K562 (cell line): ENCODE measurements around the gene CD72. TPM values are rescaled to one million over a fixed set of nuclear protein-coding genes. Genes with fewer than 3 reads are reported as not detected.

Source experiments
- ATAC-seq: fragments of 200-7000 bp; cut with Tn5 transposase; 3 replicates; pipeline ENCODE4 v1.9.1; 2020; ENCODE audit warnings: moderate library complexity
- BruUV-seq: library from RNA; stranded (reverse); fragments of 400-500 nt; replicated peaks from 2 replicates; lab custom pipeline; 2021; lab: Mats Ljungman, UMichigan
- CTCF ChIA-PET: fragments of 300-600 bp; formaldehyde crosslinking; extraction: SDS; loops from one replicate; lab custom pipeline; 2021; ENCODE audit warnings: low intra/inter-chr PET ratio; lab: Yijun Ruan, JAX
- POLR2A ChIA-PET: fragments of 300-600, 350-650 bp; sonication (Branson Sonifier 250); formaldehyde crosslinking; extraction: SDS; loops from one replicate; lab custom pipeline; 2021; ENCODE audit warnings: antibody characterized with exemption, inconsistent platforms; lab: Yijun Ruan, JAX
- DNase-seq, 4 experiments: peaks; one replicate each; pipeline versions ENCODE4 v3.0.0 to v3.0.0-alpha.2; 2011 to 2018; ENCODE audit warnings: low spot score in 3 of 4, mixed read lengths in 3 of 4; ENCODE audit errors: extremely low read depth in 1 of 4
- FAIRE-seq: peaks from 2 replicates; lab custom pipeline; 2011; peaks lifted over from hg19 to GRCh38; lab: Jason Lieb, UNC
- H2AFZ ChIP-seq: 2 replicates; pipeline ENCODE4 v1.6.0; 2011; ENCODE audit warnings: low read depth, low read length, control low read depth, inconsistent platforms
- H3K27ac ChIP-seq: fragments of 200-600 bp; 3 replicates; pipeline ENCODE4 v1.8.0; 2011; ENCODE audit warnings: low read depth, mild to moderate bottlenecking, control low read depth, inconsistent platforms, low read length, moderate library complexity, mixed read lengths; ENCODE audit errors: extremely low read depth
- H3K27me3 ChIP-seq, 2 experiments: fragments of 300-600 bp in 1 of 2; 2 replicates in 1 of 2; 3 replicates in 1 of 2; pipeline versions ENCODE4 v1.6.0 to v1.8.0; 2011; ENCODE audit warnings: inconsistent platforms in 2 of 2, low read length in 2 of 2, mild to moderate bottlenecking in 1 of 2, mixed read lengths in 1 of 2, moderate library complexity in 1 of 2; ENCODE audit not compliant: control insufficient read depth in 2 of 2, insufficient read depth in 2 of 2
- H3K36me3 ChIP-seq: fragments of 300-600 bp; 3 replicates; pipeline ENCODE4 v1.8.0; 2011; ENCODE audit warnings: mild to moderate bottlenecking, low read length, inconsistent platforms; ENCODE audit not compliant: control insufficient read depth, insufficient read depth
- H3K4me1 ChIP-seq, 2 experiments: fragments of 200-600 bp in 1 of 2; replicated peaks in 1 of 2; 2 replicates in 1 of 2; 3 replicates in 1 of 2; pipeline versions ENCODE4 v1.5.1 to v1.8.0; 2011; ENCODE audit warnings: inconsistent platforms in 2 of 2, low read length in 2 of 2, mild to moderate bottlenecking in 1 of 2, mixed read lengths in 1 of 2, moderate library complexity in 1 of 2; ENCODE audit not compliant: control insufficient read depth in 2 of 2, insufficient read depth in 2 of 2
- H3K4me2 ChIP-seq: 2 replicates; pipeline ENCODE4 v1.6.1; 2011; ENCODE audit warnings: low read length, control low read depth, inconsistent platforms, mixed read lengths; ENCODE audit not compliant: insufficient read depth
- H3K4me3 ChIP-seq: fragments of 200-600 bp; sonication (generic), shearing (Covaris generic); 2 replicates; pipeline ENCODE4 v1.5.1; 2016; ENCODE audit warnings: control low read depth, inconsistent platforms
- H3K79me2 ChIP-seq: fragments of 200-600 bp; 3 replicates; pipeline ENCODE4 v1.8.0; 2011; ENCODE audit warnings: low read length, inconsistent platforms; ENCODE audit not compliant: control insufficient read depth, insufficient read depth
- H3K9ac ChIP-seq, 2 experiments: 2 replicates each; pipeline versions ENCODE4 v1.6.0 to v1.6.1; 2011; ENCODE audit warnings: low read depth in 2 of 2, low read length in 2 of 2, control low read depth in 1 of 2, inconsistent platforms in 1 of 2, mild to moderate bottlenecking in 1 of 2, mixed read lengths in 1 of 2; ENCODE audit not compliant: insufficient read depth in 1 of 2
- H3K9me1 ChIP-seq: one replicate; pipeline ENCODE4 v1.6.0; 2011; ENCODE audit warnings: inconsistent platforms, mild to moderate bottlenecking, low read length, moderate library complexity; ENCODE audit not compliant: control insufficient read depth, insufficient read depth
- H3K9me3 ChIP-seq: replicated peaks from 2 replicates; pipeline ENCODE4 v1.5.1; 2011; ENCODE audit warnings: low read depth, low read length, inconsistent platforms; ENCODE audit not compliant: control insufficient read depth, insufficient read depth
- H4K20me1 ChIP-seq: replicated peaks from 2 replicates; pipeline ENCODE4 v1.6.1; 2011; ENCODE audit warnings: low read length, inconsistent platforms, mixed read lengths; ENCODE audit not compliant: control insufficient read depth, insufficient read depth
- FOXJ3 ChIP-seq: sonication (generic); formaldehyde crosslinking; IDR thresholded peaks from 2 replicates; pipeline ENCODE4 v1.4.0; 2020; ENCODE audit warnings: mild to moderate bottlenecking, missing genetic modification reagents
- FOXK2 ChIP-seq, 2 experiments: fragments of 450-650 bp; IDR thresholded peaks in 1 of 2; conservative IDR thresholded peaks in 1 of 2; 2 replicates each; pipeline ENCODE4 v1.6.1; 2016; ENCODE audit warnings: low read depth in 2 of 2, mild to moderate bottlenecking in 1 of 2
- KDM1A ChIP-seq, 2 experiments: fragments of 450-650 bp; IDR thresholded peaks; 2 replicates each; pipeline ENCODE4 v1.6.1; 2016; ENCODE audit warnings: mild to moderate bottlenecking in 2 of 2
- MYBL2 ChIP-seq, 2 experiments: fragments of 450-650 bp in 1 of 2; sonication (generic) in 1 of 2; formaldehyde crosslinking in 1 of 2; IDR thresholded peaks; 2 replicates each; pipeline versions ENCODE4 v1.6.1 to v1.8.1; 2017 to 2022; ENCODE audit warnings: borderline replicate concordance in 1 of 2, inconsistent platforms in 1 of 2, low read depth in 1 of 2, mild to moderate bottlenecking in 1 of 2, missing genetic modification reagents in 1 of 2, moderate library complexity in 1 of 2
- NEUROD1 ChIP-seq: fragments of 150-350 bp; IDR thresholded peaks from 2 replicates; pipeline ENCODE4 v1.6.1; 2014; ENCODE audit warnings: borderline replicate concordance, low read length, low read depth; ENCODE audit not compliant: partially characterized antibody
- PHF20 ChIP-seq: fragments of 450-650 bp; IDR thresholded peaks from 2 replicates; pipeline ENCODE4 v1.6.1; 2018; ENCODE audit not compliant: partially characterized antibody
- TRIM24 ChIP-seq, 2 experiments: fragments of 450-650 bp; IDR thresholded peaks; 2 replicates each; pipeline ENCODE4 v1.6.1; 2016
- ZNF232 ChIP-seq: sonication (generic); formaldehyde crosslinking; IDR thresholded peaks from 2 replicates; pipeline ENCODE4 v1.8.0; 2022; ENCODE audit warnings: mild to moderate bottlenecking, missing genetic modification reagents
- ZNF589 ChIP-seq: fragments of 200-800 bp; sonication (Bioruptor generic); IDR thresholded peaks from 2 replicates; pipeline ENCODE4 v1.6.1; 2016; ENCODE audit warnings: low read depth, missing genetic modification characterization, missing compliant biosample characterization
- ZNF780A ChIP-seq: fragments of 250-450 bp; sonication (Bioruptor Pico); IDR thresholded peaks from 2 replicates; pipeline ENCODE4 v1.5.0; 2021; ENCODE audit warnings: mild to moderate bottlenecking
- WGBS: fragments of 100-300 bp; shearing (Covaris generic); methylation state at CpG from one replicate; pipeline ENCODE4 v1.1.6; 2016; ENCODE audit warnings: low coverage, mixed read lengths; ENCODE audit not compliant: insufficient coverage; ENCODE audit errors: missing lambda C conversion rate; 5-methylcytosine and 5-hydroxymethylcytosine counted together
- in situ Hi-C: fragments of 300-500 bp; cut with MboI; formaldehyde crosslinking; loops from 4 replicates; pipeline ENCODE4 v1.15.0; 2018; ENCODE audit warnings: inconsistent platforms, mixed read lengths
- intact Hi-C: fragments of 100-400 bp; cut with micrococcal nuclease; formaldehyde crosslinking; loops from 2 replicates; pipeline ENCODE4 v1.14.2; 2022
- polyA plus RNA-seq, 8 experiments: library from polyadenylated mRNA; depleted of rRNA in 4 of 8; stranded (reverse) in 5 of 8; unstranded in 3 of 8; fragments of >200 nt; fragmentation: Nextera tagmentation in 2 of 8; fragmentation: Illumina TruSeq in 1 of 8; extraction: Ambion mirVana in 2 of 8; extraction: Trizol in 1 of 8; gene quantifications; 2 replicates each; pipeline versions ENCODE4 v1.2.1 to v1.2.3, GENCODE V29; 2011 to 2014; ENCODE audit warnings: inconsistent platforms in 1 of 8, missing spikeins in 1 of 8
- total RNA-seq, 7 experiments: library from RNA; depleted of rRNA in 6 of 7; stranded (reverse); fragments of >200 nt in 6 of 7; fragmentation: Illumina TruSeq in 2 of 7; extraction: Trizol in 2 of 7; gene quantifications; 2 replicates each; pipeline versions ENCODE4 v1.2.1 to v1.2.3, GENCODE V29; 2011 to 2021; ENCODE audit warnings: low replicate concordance in 1 of 7
- TF ChIP-seq, protein P1 (sequence below): fragments of 250-450 bp; sonication (Bioruptor Pico); IDR thresholded peaks from 2 replicates; pipeline ENCODE4 v1.5.0; 2021; ENCODE audit warnings: mild to moderate bottlenecking, borderline replicate concordance
- TF ChIP-seq, protein P2 (sequence below): fragments of 450-650 bp; formaldehyde crosslinking; conservative IDR thresholded peaks from 2 replicates; pipeline ENCODE4 v1.4.0; 2022; ENCODE audit warnings: mild to moderate bottlenecking, missing genetic modification characterization
- TF ChIP-seq, protein P3 (sequence below): fragments of 250-450 bp; sonication (Bioruptor Pico); IDR thresholded peaks from 2 replicates; pipeline ENCODE4 v1.4.0; 2020; ENCODE audit warnings: mild to moderate bottlenecking

CD72 gene
- total and polyA plus RNA-seq, 9 of the 15 experiments (the other 6 are each of a cell fraction or from before 2014, with no cell fraction given) = 0.11 to 0.78 (median 0.27) TPM; not detected in 1

DNA sequence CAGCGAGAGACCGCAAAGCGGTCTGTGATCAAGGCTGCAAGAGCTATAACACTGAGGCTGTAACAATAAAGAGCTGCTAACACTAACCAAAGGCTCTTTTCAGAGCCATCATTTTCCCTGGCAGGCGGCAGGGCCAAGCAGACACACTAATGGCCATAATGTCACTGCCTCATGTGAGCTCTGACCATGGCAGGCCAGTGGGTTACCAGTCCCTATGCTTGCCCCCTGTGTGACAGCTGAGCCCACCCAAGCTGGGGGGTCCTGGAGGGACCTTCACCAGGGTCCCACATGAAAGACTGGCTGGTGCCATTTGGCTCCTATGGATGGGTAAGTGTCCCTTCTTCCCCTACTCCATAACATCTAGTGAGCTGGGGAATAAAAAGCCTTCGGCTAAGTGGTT is 42.7 kb downstream of the CD72 start:
- no peak for ATAC-seq
- no peak overlapping the region for H3K27ac ChIP-seq
- BruUV-seq = no TSS peak
- H3K36me3 ChIP-seq = no peaks in the 10 kb centered on the region
- H2AFZ ChIP-seq = no peak overlapping the region
- H3K27me3 ChIP-seq = no peaks in the 10 kb centered on the region
- no peaks in the 10 kb centered on the region for H3K4me1 ChIP-seq
- intact Hi-C loops = no loop called here
- TF ChIP-seq MYBL2 (IDR thresholded peaks at IDR 0.05; ENCODE audit: low read depth) (no peak), MYBL2 (CRISPR knock-in tag; IDR thresholded peaks at IDR 0.05; ENCODE audit: borderline replicate concordance) (no peak), NEUROD1 (no peak), KDM1A (IDR thresholded peaks at IDR 0.05) (no peak), TRIM24 (IDR thresholded peaks at IDR 0.05) (no peak), ZNF780A (no peak), FOXJ3 (no peak), FOXK2 (conservative IDR thresholded peaks at IDR 0.05 in 1 of 2, IDR thresholded peaks at IDR 0.05 in 1 of 2; ENCODE audit: low read depth in 2 of 2) (no peak), PHF20 (no peak), ZNF589 (CRISPR knock-in tag) (no peak), ZNF232 (no peak)
- TF ChIP-seq, protein P1, sequence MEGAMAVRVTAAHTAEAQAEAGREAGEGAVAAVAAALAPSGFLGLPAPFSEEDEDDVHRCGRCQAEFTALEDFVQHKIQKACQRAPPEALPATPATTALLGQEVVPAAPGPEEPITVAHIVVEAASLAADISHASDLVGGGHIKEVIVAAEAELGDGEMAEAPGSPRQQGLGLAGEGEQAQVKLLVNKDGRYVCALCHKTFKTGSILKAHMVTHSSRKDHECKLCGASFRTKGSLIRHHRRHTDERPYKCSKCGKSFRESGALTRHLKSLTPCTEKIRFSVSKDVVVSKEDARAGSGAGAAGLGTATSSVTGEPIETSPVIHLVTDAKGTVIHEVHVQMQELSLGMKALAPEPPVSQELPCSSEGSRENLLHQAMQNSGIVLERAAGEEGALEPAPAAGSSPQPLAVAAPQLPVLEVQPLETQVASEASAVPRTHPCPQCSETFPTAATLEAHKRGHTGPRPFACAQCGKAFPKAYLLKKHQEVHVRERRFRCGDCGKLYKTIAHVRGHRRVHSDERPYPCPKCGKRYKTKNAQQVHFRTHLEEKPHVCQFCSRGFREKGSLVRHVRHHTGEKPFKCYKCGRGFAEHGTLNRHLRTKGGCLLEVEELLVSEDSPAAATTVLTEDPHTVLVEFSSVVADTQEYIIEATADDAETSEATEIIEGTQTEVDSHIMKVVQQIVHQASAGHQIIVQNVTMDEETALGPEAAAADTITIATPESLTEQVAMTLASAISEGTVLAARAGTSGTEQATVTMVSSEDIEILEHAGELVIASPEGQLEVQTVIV (CRISPR knock-in tag) = no peak
- TF ChIP-seq, protein P2, sequence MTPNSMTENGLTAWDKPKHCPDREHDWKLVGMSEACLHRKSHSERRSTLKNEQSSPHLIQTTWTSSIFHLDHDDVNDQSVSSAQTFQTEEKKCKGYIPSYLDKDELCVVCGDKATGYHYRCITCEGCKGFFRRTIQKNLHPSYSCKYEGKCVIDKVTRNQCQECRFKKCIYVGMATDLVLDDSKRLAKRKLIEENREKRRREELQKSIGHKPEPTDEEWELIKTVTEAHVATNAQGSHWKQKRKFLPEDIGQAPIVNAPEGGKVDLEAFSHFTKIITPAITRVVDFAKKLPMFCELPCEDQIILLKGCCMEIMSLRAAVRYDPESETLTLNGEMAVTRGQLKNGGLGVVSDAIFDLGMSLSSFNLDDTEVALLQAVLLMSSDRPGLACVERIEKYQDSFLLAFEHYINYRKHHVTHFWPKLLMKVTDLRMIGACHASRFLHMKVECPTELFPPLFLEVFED (CRISPR knock-in tag) = no peak
- TF ChIP-seq, protein P3, sequence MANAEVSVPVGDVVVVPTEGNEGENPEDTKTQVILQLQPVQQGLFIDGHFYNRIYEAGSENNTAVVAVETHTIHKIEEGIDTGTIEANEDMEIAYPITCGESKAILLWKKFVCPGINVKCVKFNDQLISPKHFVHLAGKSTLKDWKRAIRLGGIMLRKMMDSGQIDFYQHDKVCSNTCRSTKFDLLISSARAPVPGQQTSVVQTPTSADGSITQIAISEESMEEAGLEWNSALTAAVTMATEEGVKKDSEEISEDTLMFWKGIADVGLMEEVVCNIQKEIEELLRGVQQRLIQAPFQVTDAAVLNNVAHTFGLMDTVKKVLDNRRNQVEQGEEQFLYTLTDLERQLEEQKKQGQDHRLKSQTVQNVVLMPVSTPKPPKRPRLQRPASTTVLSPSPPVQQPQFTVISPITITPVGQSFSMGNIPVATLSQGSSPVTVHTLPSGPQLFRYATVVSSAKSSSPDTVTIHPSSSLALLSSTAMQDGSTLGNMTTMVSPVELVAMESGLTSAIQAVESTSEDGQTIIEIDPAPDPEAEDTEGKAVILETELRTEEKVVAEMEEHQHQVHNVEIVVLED (CRISPR knock-in tag) = no peak
- WGBS = 14% methylated on average over 5 of the region's 5 CpGs
- H3K9me1 ChIP-seq = no peaks in the 10 kb centered on the region
- DNase-seq = no peak
- H3K9ac ChIP-seq = no peak overlapping the region
- no peak overlapping the region for H3K4me3 ChIP-seq
- in situ Hi-C loops = no loop called here
- POLR2A ChIA-PET = interaction anchor here (0.7 kb wide), 1 partner anchor 9 kb away, joined by 3 read pairs; no protein-coding TSS in a partner anchor
- H3K79me2 ChIP-seq = no peaks in the 10 kb centered on the region
- no peak overlapping the region for H3K4me2 ChIP-seq
- CTCF ChIA-PET = no interaction called here
- H4K20me1 ChIP-seq = no peaks in the 10 kb centered on the region
- H3K9me3 ChIP-seq = no peaks in the 10 kb centered on the region
- FAIRE-seq = no peak
